HG03066 (cell line): ENCODE data around the gene PTF1A.

Experiments
- ATAC-seq: cut with Tn5 transposase; IDR thresholded peaks from one replicate; pipeline ENCODE4 v1.9.1; 2021; ENCODE audit warnings: low read depth; ENCODE audit not compliant: unreplicated experiment

PTF1A gene

GRCh38 chr10:23191764-23192711 is at the start of gene PTF1A:
TSS of gene PTF1A (plus strand) at chr10:23192312. CDS start at chr10:23192531, 219 bp downstream.
- no peak for ATAC-seq

- ATAC-seq, result no peak
Observed at GRCh38 chr10:23146258-23146657, 45.9 kb upstream of the PTF1A start.

GRCh38 chr10:23147035-23147434 is 45.1 kb upstream of the PTF1A start:
- ATAC-seq, result no peak

- no peak for ATAC-seq
Observed at GRCh38 chr10:23148214-23148613, 43.9 kb upstream of the PTF1A start.

- ATAC-seq, result no peak
Observed at GRCh38 chr10:23150091-23150490, 42.0 kb upstream of the PTF1A start.

- ATAC-seq, result no peak
Observed at GRCh38 chr10:23150610-23151009, 41.5 kb upstream of the PTF1A start.

- ATAC-seq, result no peak
Observed at GRCh38 chr10:23151071-23151470, 41.0 kb upstream of the PTF1A start.

GRCh38 chr10:23155169-23155568 is 36.9 kb upstream of the PTF1A start:
- no peak for ATAC-seq

GRCh38 chr10:23156447-23157150 is 35.5 kb upstream of the PTF1A start:
- ATAC-seq, result no peak

GRCh38 chr10:23157239-23157681 is 34.9 kb upstream of the PTF1A start:
- peak; percentile 43 for ATAC-seq

GRCh38 chr10:23157691-23158369 is 34.3 kb upstream of the PTF1A start:
- ATAC-seq, result peak; percentile 52

GRCh38 chr10:23158370-23158769 is 33.7 kb upstream of the PTF1A start:
- ATAC-seq, result peak; percentile 72

GRCh38 chr10:23171232-23171876 is 20.8 kb upstream of the PTF1A start:
- no peak for ATAC-seq

- ATAC-seq, result no peak
Observed at GRCh38 chr10:23172429-23173213, 19.5 kb upstream of the PTF1A start.

- ATAC-seq, result no peak
Observed at GRCh38 chr10:23173214-23174073, 18.7 kb upstream of the PTF1A start.

- ATAC-seq, result no peak
Observed at GRCh38 chr10:23174074-23174976, 17.8 kb upstream of the PTF1A start.

- ATAC-seq, result no peak
Observed at GRCh38 chr10:23174977-23175512, 17.1 kb upstream of the PTF1A start.

- no peak for ATAC-seq
Observed at GRCh38 chr10:23186178-23186577, 5.9 kb upstream of the PTF1A start.
